Neural cell (in vitro differentiated cells): Measurements from ENCODE around the gene EIF1B. TPM values are rescaled to one million over a fixed set of nuclear protein-coding genes. Genes with fewer than 3 reads are reported as not detected.
"Not testable (repeated sequence)": the region's sequence is repeated elsewhere in the genome, so short reads cannot be mapped to it uniquely, and the experiment has no call there.

Experiments used
- H2AFZ ChIP-seq: fragments of 200-600, 300-800 bp; sonication (generic), shearing (Covaris generic); 2 replicates; pipeline ENCODE4 v1.6.0; 2014; ENCODE audit warnings: low read depth, mild to moderate bottlenecking, antibody characterized with exemption, low read length, moderate library complexity
- H3F3A ChIP-seq: fragments of 200-600 bp; shearing (Covaris generic); 2 replicates; pipeline ENCODE4 v1.6.1; 2016; ENCODE audit warnings: mild to moderate bottlenecking, moderate library complexity, mixed read lengths, antibody characterized with exemption, low read length; ENCODE audit not compliant: insufficient read depth, poor library complexity, severe bottlenecking
- H3K27ac ChIP-seq: fragments of 200-600, 300-800 bp; sonication (generic), shearing (Covaris generic); 2 replicates; pipeline ENCODE4 v1.5.1; 2014; ENCODE audit warnings: mild to moderate bottlenecking, low read length, moderate library complexity
- H3K27me3 ChIP-seq: fragments of 300-800, 200-600 bp; sonication (generic), shearing (Covaris generic); 2 replicates; pipeline ENCODE4 v1.6.0; 2014; ENCODE audit warnings: mild to moderate bottlenecking, low read depth, low read length, moderate library complexity; ENCODE audit not compliant: insufficient read depth
- H3K36me3 ChIP-seq: fragments of 300-800, 200-600 bp; sonication (generic), shearing (Covaris generic); 2 replicates; pipeline ENCODE4 v1.5.1; 2014; ENCODE audit warnings: mild to moderate bottlenecking, antibody characterized with exemption, low read length, moderate library complexity; ENCODE audit not compliant: insufficient read depth
- H3K4me2 ChIP-seq: fragments of 300-800, 200-600 bp; sonication (generic), shearing (Covaris generic); 2 replicates; pipeline ENCODE4 v1.6.0; 2014; ENCODE audit warnings: mild to moderate bottlenecking, low read length
- H3K4me3 ChIP-seq: fragments of 300-800, 200-600 bp; sonication (generic), shearing (Covaris generic); 2 replicates; pipeline ENCODE4 v1.5.1; 2014; ENCODE audit warnings: mild to moderate bottlenecking, low read length, moderate library complexity
- H3K79me2 ChIP-seq: fragments of 200-600 bp; shearing (Covaris generic); replicated peaks from 2 replicates; pipeline ENCODE4 v1.6.0; 2014; ENCODE audit warnings: mild to moderate bottlenecking, low read length, moderate library complexity; ENCODE audit not compliant: insufficient read depth
- H3K9ac ChIP-seq: fragments of 300-800, 200-600 bp; sonication (generic), shearing (Covaris generic); 2 replicates; pipeline ENCODE4 v1.6.1; 2016; ENCODE audit warnings: mild to moderate bottlenecking, low read length, mixed read lengths
- H3K9me2 ChIP-seq: fragments of 200-600 bp; shearing (Covaris generic); 2 replicates; pipeline ENCODE4 v1.6.1; 2016; ENCODE audit warnings: mild to moderate bottlenecking, low read length, mixed read lengths; ENCODE audit not compliant: insufficient read depth
- H3K9me3 ChIP-seq: fragments of 200-600, 300-800 bp; sonication (generic), shearing (Covaris generic); 2 replicates; pipeline ENCODE4 v1.6.1; 2016; ENCODE audit warnings: mild to moderate bottlenecking, mixed run types, low read length, moderate library complexity, mixed read lengths
- H4K20me1 ChIP-seq: fragments of 200-600 bp; shearing (Covaris generic); 2 replicates; pipeline ENCODE4 v1.6.1; 2016; ENCODE audit warnings: mild to moderate bottlenecking, mixed run types; ENCODE audit not compliant: insufficient read depth
- EP300 ChIP-seq: fragments of 450-650 bp; conservative IDR thresholded peaks from 2 replicates; pipeline ENCODE4 v1.6.1; 2014; ENCODE audit warnings: antibody characterized with exemption, mild to moderate bottlenecking, moderate library complexity; ENCODE audit not compliant: poor library complexity, severe bottlenecking
- EZH2 ChIP-seq: fragments of 200-600, 300-800 bp; shearing (Covaris generic), sonication (generic); IDR thresholded peaks from 2 replicates; pipeline ENCODE4 v1.6.1; 2014; ENCODE audit warnings: antibody characterized with exemption, low read length, borderline replicate concordance, mild to moderate bottlenecking; ENCODE audit not compliant: insufficient read depth, poor library complexity, severe bottlenecking
- MXI1 ChIP-seq: fragments of 450-650 bp; conservative IDR thresholded peaks from 2 replicates; pipeline ENCODE4 v1.6.1; 2014; ENCODE audit warnings: antibody characterized with exemption, mild to moderate bottlenecking; ENCODE audit not compliant: poor library complexity, severe bottlenecking
- POLR2AphosphoS5 ChIP-seq: IDR thresholded peaks from 2 replicates; pipeline ENCODE4 v1.6.1; 2012
- RAD21 ChIP-seq: fragments of 450-650 bp; conservative IDR thresholded peaks from 2 replicates; pipeline ENCODE4 v1.6.1; 2014; ENCODE audit warnings: antibody characterized with exemption, mild to moderate bottlenecking, moderate library complexity
- SMC3 ChIP-seq: fragments of 450-650 bp; conservative IDR thresholded peaks from 2 replicates; pipeline ENCODE4 v1.6.1; 2014; ENCODE audit warnings: antibody characterized with exemption, mild to moderate bottlenecking, moderate library complexity; ENCODE audit not compliant: poor library complexity
- TAF1 ChIP-seq: IDR thresholded peaks from 2 replicates; pipeline ENCODE4 v1.6.1; 2012; ENCODE audit warnings: low read depth
- polyA plus RNA-seq: library from polyadenylated mRNA; depleted of rRNA; stranded (reverse); fragments of >200 nt; gene quantifications from 2 replicates; pipeline ENCODE4 v1.2.3, GENCODE V29; 2014
- TF ChIP-seq, protein P1 (sequence below): IDR thresholded peaks from 2 replicates; pipeline ENCODE4 v1.6.1; 2012; ENCODE audit warnings: borderline replicate concordance
- TF ChIP-seq, protein P2 (sequence below): fragments of 450-650 bp; IDR thresholded peaks from 2 replicates; pipeline ENCODE4 v1.5.1; 2014; ENCODE audit warnings: antibody characterized with exemption, mild to moderate bottlenecking, moderate library complexity; ENCODE audit not compliant: poor library complexity, severe bottlenecking

Gene EIF1B
- polyA plus RNA-seq, 1 donor from 2014 or later: 88.0 TPM

- TF ChIP-seq, protein P1, sequence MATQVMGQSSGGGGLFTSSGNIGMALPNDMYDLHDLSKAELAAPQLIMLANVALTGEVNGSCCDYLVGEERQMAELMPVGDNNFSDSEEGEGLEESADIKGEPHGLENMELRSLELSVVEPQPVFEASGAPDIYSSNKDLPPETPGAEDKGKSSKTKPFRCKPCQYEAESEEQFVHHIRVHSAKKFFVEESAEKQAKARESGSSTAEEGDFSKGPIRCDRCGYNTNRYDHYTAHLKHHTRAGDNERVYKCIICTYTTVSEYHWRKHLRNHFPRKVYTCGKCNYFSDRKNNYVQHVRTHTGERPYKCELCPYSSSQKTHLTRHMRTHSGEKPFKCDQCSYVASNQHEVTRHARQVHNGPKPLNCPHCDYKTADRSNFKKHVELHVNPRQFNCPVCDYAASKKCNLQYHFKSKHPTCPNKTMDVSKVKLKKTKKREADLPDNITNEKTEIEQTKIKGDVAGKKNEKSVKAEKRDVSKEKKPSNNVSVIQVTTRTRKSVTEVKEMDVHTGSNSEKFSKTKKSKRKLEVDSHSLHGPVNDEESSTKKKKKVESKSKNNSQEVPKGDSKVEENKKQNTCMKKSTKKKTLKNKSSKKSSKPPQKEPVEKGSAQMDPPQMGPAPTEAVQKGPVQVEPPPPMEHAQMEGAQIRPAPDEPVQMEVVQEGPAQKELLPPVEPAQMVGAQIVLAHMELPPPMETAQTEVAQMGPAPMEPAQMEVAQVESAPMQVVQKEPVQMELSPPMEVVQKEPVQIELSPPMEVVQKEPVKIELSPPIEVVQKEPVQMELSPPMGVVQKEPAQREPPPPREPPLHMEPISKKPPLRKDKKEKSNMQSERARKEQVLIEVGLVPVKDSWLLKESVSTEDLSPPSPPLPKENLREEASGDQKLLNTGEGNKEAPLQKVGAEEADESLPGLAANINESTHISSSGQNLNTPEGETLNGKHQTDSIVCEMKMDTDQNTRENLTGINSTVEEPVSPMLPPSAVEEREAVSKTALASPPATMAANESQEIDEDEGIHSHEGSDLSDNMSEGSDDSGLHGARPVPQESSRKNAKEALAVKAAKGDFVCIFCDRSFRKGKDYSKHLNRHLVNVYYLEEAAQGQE: no peak
- TF ChIP-seq MXI1: no peak
- no peak for TF ChIP-seq POLR2AphosphoS5
- TF ChIP-seq, protein P2, sequence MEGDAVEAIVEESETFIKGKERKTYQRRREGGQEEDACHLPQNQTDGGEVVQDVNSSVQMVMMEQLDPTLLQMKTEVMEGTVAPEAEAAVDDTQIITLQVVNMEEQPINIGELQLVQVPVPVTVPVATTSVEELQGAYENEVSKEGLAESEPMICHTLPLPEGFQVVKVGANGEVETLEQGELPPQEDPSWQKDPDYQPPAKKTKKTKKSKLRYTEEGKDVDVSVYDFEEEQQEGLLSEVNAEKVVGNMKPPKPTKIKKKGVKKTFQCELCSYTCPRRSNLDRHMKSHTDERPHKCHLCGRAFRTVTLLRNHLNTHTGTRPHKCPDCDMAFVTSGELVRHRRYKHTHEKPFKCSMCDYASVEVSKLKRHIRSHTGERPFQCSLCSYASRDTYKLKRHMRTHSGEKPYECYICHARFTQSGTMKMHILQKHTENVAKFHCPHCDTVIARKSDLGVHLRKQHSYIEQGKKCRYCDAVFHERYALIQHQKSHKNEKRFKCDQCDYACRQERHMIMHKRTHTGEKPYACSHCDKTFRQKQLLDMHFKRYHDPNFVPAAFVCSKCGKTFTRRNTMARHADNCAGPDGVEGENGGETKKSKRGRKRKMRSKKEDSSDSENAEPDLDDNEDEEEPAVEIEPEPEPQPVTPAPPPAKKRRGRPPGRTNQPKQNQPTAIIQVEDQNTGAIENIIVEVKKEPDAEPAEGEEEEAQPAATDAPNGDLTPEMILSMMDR: no peak
- TF ChIP-seq TAF1: no peak
- no peaks in the 10 kb centered on the region for H4K20me1 ChIP-seq
- no peaks in the 10 kb centered on the region for H3K9me3 ChIP-seq
- H3K36me3 ChIP-seq: no peaks in the 10 kb centered on the region
- no peaks in the 10 kb centered on the region for H3K27me3 ChIP-seq
- no peaks in the 10 kb centered on the region for H3K9me2 ChIP-seq
- H3K27ac ChIP-seq: no peak overlapping the region
- H3F3A ChIP-seq: no peaks in the 10 kb centered on the region
- H3K9ac ChIP-seq: no peak overlapping the region
- H3K79me2 ChIP-seq: no peaks in the 10 kb centered on the region
- no peak overlapping the region for H3K4me2 ChIP-seq
- H3K4me3 ChIP-seq: no peak overlapping the region
- H2AFZ ChIP-seq: no peak overlapping the region
These were observed 30.7 kb upstream of the EIF1B start for GRCh38 chr3:40278791-40279190.

DNA sequence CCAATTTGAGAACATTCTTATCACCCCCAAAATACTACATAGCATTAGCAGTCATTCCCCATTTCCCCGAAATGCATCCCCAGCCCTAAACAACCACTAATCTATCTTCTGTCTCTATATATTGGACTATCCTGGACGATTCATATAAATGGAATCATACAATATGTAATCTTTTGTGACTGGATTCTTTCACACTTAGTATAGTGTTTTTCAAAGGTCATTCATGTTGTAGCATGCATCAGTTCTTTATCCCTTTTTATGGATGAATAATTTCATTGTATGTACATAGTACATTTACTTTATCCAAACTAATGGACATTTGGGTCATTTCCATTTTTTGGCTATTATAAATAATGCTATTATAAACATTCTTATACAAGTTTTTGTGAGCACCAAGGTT, 27.5 kb upstream of the EIF1B start:
- H3K36me3 ChIP-seq: no peaks in the 10 kb centered on the region
- H3F3A ChIP-seq: no peaks in the 10 kb centered on the region
- no peaks in the 10 kb centered on the region for H4K20me1 ChIP-seq
- no peak overlapping the region for H3K4me2 ChIP-seq
- no peaks in the 10 kb centered on the region for H3K79me2 ChIP-seq
- no peak overlapping the region for H3K4me3 ChIP-seq
- H3K27me3 ChIP-seq: no peaks in the 10 kb centered on the region
- H3K9me3 ChIP-seq: no peaks in the 10 kb centered on the region
- H3K9ac ChIP-seq: no peak overlapping the region
- TF ChIP-seq, protein P2: no peak
- TF ChIP-seq SMC3 (no peak), MXI1 (no peak), RAD21 (no peak), POLR2AphosphoS5 (no peak), EZH2 (no peak), TAF1 (no peak), EP300 (no peak)
- TF ChIP-seq, protein P1: no peak
- H3K9me2 ChIP-seq: no peaks in the 10 kb centered on the region
- H3K27ac ChIP-seq: no peak overlapping the region
- H2AFZ ChIP-seq: no peak overlapping the region

- not testable (repeated sequence) for H3K27me3 ChIP-seq, H3K4me2 ChIP-seq, H3K9me3 ChIP-seq, H3K79me2 ChIP-seq, H3K9ac ChIP-seq, H2AFZ ChIP-seq, H3K4me3 ChIP-seq, H3K27ac ChIP-seq, H3K9me2 ChIP-seq, H3K36me3 ChIP-seq, H4K20me1 ChIP-seq, H3F3A ChIP-seq
These were observed 26.4 kb upstream of the EIF1B start for GRCh38 chr3:40283057-40283456.
